B cell (primary cell): ENCODE measurements around the gene METTL24.

Experiments used
- CTCF ChIP-seq: fragments of 200-600 bp; IDR thresholded peaks from one replicate; pipeline ENCODE4 v1.8.0; 2022; ENCODE audit warnings: antibody characterized with exemption, mild to moderate bottlenecking
- EZH2 ChIP-seq: IDR thresholded peaks from 2 replicates; pipeline ENCODE4 v1.6.1; 2012; ENCODE audit warnings: borderline replicate concordance, low read depth, mild to moderate bottlenecking, moderate library complexity, low read length; ENCODE audit not compliant: insufficient read depth, poor library complexity, severe bottlenecking

GRCh38 chr6:110366256-110366655 is 8.1 kb upstream of the METTL24 start:
- TF ChIP-seq CTCF (no peak), EZH2 (no peak)
